Measurements from ENCODE around the gene SEC24C. TPM values are rescaled to one million over a fixed set of nuclear protein-coding genes. Genes with fewer than 3 reads are reported as not detected.

SEC24C gene
- total and polyA plus RNA-seq, 2 of the 13 experiments (the other 11 are each of a cell fraction or from before 2014, with no cell fraction given) = 63.1 to 66.4 TPM

DNA sequence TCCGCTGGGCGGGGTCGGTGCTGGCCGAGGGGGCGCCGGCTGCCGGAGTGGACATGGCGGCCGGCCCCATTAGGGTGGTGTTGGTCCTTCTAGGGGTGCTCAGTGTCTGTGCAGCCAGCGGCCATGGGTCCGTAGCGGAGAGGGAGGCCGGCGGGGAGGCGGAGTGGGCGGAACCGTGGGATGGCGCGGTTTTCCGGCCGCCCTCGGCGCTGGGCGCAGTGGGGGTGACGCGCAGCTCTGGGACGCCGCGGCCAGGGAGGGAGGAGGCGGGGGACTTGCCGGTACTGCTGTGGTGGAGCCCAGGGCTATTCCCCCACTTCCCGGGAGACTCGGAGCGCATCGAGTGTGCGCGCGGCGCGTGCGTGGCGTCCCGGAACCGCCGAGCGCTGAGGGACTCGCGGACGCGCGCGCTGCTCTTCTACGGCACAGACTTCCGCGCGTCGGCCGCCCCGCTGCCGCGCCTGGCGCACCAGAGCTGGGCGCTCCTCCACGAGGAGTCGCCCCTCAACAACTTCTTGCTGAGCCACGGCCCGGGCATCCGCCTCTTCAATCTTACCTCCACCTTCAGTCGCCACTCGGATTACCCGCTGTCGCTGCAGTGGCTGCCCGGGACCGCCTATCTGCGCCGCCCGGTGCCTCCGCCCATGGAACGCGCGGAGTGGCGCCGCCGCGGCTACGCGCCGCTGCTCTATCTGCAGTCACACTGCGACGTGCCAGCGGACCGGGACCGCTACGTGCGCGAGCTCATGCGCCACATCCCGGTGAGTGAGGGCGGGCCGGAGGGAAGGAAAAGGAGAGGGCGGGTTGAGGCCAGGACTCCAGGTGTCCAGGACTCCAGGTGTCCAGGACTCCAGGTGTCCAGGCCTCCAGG, 28.3 kb downstream of the SEC24C start (continued):
- TF ChIP-seq KDM4B (CRISPR knock-in tag; IDR thresholded peaks at IDR 0.05) (no peak), NFKB2 (CRISPR knock-in tag; IDR thresholded peaks at IDR 0.05; ENCODE audit: borderline replicate concordance) (no peak), SAFB2 (CRISPR knock-in tag; IDR thresholded peaks at IDR 0.05; ENCODE audit: borderline replicate concordance, low read depth) (peak; percentile 74; the same call in 1 of the 2 replicates), NR2C2 (CRISPR knock-in tag; IDR thresholded peaks at IDR 0.05; ENCODE audit: borderline replicate concordance) (peak; percentile 48; the same call in 1 of the 2 replicates), ZNF335 (CRISPR knock-in tag; IDR thresholded peaks at IDR 0.05) (0 out of 2 replicates have a peak, but pooled peaks have one; percentile 42), POLR2G (IDR thresholded peaks at IDR 0.05; ENCODE audit: low read depth, low read length) (peak; percentile 85), ZFYVE20 (CRISPR knock-in tag; IDR thresholded peaks at IDR 0.05; ENCODE audit: borderline replicate concordance, low read depth) (no peak), ZBTB42 (CRISPR knock-in tag; IDR thresholded peaks at IDR 0.05) (0 out of 2 replicates have a peak, but pooled peaks have one; percentile 16), ZNF749 (CRISPR knock-in tag; IDR thresholded peaks at IDR 0.05; ENCODE audit: borderline replicate concordance) (0 out of 2 replicates have a peak, but pooled peaks have one; percentile 37), MEIS1 (CRISPR knock-in tag; IDR thresholded peaks at IDR 0.05; ENCODE audit: borderline replicate concordance) (peak; percentile 57; the same call in 1 of the 2 replicates), ZNF20 (CRISPR knock-in tag; IDR thresholded peaks at IDR 0.05) (0 out of 2 replicates have a peak, but pooled peaks have one; percentile 14), KMT2A (CRISPR knock-in tag; IDR thresholded peaks at IDR 0.05) (peak; percentile 83), ZKSCAN5 (CRISPR knock-in tag; IDR thresholded peaks at IDR 0.05) (no peak), CREB1 (IDR thresholded peaks at IDR 0.05) (peak; percentile 25; the same call in 1 of the 2 replicates), CREB1 (CRISPR knock-in tag; IDR thresholded peaks at IDR 0.05) (peak; percentile 37; the same call in 1 of the 2 replicates), MEIS2 (CRISPR knock-in tag; IDR thresholded peaks at IDR 0.05) (peak; percentile 23; the same call in 1 of the 2 replicates), ZNF563 (CRISPR knock-in tag; IDR thresholded peaks at IDR 0.05) (peak; percentile 21; the same call in 1 of the 2 replicates), ZNF83 (CRISPR knock-in tag; IDR thresholded peaks at IDR 0.05; ENCODE audit: borderline replicate concordance) (no peak), REL (CRISPR knock-in tag; conservative IDR thresholded peaks at IDR 0.05) (0 out of 2 replicates have a peak, but pooled peaks have one; percentile 32), NAIF1 (CRISPR knock-in tag; IDR thresholded peaks at IDR 0.05; ENCODE audit: borderline replicate concordance) (peak; percentile 48; the same call in 1 of the 2 replicates), ZNF124 (CRISPR knock-in tag; IDR thresholded peaks at IDR 0.05) (peak; percentile 31; the same call in 1 of the 2 replicates), NFE2L2 (IDR thresholded peaks at IDR 0.05; ENCODE audit: low read length) (no peak), EHMT2 (IDR thresholded peaks at IDR 0.05; ENCODE audit: borderline replicate concordance, low read depth, low read length) (no peak), ZNF614 (CRISPR knock-in tag; IDR thresholded peaks at IDR 0.05; ENCODE audit: borderline replicate concordance) (peak; percentile 56; the same call in 1 of the 2 replicates)
- TF ChIP-seq, protein P1, sequence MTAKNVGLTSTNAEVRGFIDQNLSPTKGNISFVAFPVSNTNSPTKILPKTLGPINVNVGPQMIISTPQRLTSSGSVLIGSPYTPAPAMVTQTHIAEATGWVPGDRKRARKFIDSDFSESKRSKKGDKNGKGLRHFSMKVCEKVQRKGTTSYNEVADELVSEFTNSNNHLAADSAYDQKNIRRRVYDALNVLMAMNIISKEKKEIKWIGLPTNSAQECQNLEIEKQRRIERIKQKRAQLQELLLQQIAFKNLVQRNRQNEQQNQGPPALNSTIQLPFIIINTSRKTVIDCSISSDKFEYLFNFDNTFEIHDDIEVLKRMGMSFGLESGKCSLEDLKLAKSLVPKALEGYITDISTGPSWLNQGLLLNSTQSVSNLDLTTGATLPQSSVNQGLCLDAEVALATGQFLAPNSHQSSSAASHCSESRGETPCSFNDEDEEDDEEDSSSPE (CRISPR knock-in tag; IDR thresholded peaks at IDR 0.05) = peak; percentile 41
- TF ChIP-seq, protein P2, sequence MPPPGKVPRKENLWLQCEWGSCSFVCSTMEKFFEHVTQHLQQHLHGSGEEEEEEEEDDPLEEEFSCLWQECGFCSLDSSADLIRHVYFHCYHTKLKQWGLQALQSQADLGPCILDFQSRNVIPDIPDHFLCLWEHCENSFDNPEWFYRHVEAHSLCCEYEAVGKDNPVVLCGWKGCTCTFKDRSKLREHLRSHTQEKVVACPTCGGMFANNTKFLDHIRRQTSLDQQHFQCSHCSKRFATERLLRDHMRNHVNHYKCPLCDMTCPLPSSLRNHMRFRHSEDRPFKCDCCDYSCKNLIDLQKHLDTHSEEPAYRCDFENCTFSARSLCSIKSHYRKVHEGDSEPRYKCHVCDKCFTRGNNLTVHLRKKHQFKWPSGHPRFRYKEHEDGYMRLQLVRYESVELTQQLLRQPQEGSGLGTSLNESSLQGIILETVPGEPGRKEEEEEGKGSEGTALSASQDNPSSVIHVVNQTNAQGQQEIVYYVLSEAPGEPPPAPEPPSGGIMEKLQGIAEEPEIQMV (CRISPR knock-in tag; IDR thresholded peaks at IDR 0.05; ENCODE audit: low read depth) = peak; percentile 87; the same call in 1 of the 2 replicates
- TF ChIP-seq, protein P3, sequence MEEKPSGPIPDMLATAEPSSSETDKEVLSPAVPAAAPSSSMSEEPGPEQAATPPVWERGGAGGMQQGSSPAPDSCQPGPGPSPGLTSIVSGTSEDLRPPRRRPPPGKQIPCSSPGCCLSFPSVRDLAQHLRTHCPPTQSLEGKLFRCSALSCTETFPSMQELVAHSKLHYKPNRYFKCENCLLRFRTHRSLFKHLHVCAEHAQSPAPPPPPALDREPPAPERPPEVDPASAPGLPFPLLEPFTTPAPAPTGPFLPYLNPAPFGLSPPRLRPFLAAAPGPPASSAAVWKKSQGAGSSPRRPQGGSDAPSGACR (CRISPR knock-in tag; IDR thresholded peaks at IDR 0.05) = 0 out of 2 replicates have a peak, but pooled peaks have one; percentile 21

Data from HepG2 (cell line).